Fibroblast of peridontal ligament (primary cell): ENCODE results near the gene NAT9.
A peak's percentile ranks its signal among the peaks of the same experiment; 100 is the strongest.

Experiments used
- DNase-seq: peaks from one replicate; pipeline ENCODE4 v3.0.0-alpha.2; 2010; ENCODE audit errors: extremely low read depth

Gene NAT9

DNA sequence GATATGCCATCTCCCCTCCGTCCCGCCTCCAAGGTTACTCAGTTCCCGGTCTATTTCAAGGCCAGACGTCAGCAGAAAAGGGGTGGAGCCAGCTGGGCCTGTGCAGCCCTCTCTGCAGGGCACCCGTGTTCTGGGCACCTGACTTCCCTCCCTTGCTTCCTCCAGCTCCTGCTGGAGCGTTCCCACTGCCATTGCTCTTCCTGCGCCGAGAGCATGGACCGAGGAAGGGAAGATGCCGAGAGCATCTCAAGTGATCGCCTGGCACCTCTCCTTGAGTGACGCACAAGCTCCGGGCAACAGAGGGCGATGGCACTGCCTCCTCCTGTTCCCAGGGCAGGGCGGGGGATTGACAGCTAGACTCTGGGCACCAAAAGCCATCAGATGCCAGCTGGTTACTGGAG lies 29.4 kb upstream of the NAT9 start:
- DNase-seq: no peak

DNA sequence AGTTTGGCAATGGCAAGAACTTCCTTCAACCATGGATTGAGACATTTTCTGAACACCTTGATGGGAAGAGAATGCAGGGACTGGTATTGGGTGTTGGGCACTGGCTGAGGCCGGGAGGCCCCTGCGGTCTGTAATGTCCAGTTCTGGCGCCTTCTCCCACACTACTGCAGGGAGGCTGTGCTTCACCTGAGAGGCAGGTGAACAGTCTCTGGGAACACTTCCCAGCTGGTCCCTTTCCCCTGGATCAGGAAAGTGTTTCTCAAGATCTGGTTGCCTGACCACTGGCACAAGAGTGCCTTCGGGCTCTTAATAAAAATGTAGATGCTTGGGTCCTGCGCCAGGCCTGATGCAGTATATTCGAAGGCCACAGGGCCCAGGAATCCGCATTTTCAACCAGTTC lies 28.5 kb upstream of the NAT9 start:
- no peak for DNase-seq

DNA sequence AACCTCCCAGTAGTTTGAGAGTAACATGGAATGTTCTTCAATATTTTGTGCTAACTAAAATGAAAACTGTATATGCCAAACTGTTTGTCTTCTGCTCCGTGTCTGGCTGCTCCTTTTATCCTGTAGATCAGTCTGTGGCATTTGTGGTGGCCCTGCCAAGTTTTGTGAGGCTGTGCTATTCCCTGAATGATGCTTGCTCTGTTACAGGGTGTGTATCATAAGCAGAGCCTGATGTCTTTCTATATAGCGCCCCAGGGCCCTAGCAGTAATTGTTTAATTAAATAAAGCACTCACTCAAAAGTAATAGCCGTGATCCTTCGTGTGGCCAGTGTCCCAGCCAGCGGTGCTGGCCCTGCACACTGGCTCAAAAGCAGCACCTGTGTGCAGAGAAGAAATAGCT lies 27.8 kb upstream of the NAT9 start:
- no peak for DNase-seq

DNA sequence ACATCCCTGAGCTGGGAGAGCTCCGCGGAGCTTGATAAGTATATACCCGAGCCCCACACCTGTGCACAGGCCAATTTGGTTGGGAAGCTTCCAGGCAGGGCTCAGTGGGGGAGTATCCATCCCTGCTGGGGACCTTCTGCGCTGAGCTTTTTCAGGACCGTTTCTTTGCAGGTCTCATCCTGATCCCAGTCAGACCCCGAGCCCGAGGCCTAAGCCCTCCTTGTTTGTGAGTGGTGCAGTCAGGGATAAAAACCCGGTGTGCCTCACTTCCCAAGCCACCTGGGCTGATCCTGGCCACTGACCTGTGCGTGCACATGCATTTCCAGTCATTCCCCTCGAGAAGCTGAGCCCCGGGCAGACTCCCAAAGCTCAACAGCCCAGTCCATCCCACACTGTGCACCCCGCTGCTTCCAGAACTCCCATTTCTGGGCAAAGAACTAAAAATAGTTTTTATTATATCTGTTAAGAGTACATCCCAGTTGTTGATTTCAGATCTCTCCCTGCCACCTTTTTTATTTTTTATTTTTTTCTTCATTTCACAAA lies 27.3 kb upstream of the NAT9 start:
- DNase-seq: no peak

DNA sequence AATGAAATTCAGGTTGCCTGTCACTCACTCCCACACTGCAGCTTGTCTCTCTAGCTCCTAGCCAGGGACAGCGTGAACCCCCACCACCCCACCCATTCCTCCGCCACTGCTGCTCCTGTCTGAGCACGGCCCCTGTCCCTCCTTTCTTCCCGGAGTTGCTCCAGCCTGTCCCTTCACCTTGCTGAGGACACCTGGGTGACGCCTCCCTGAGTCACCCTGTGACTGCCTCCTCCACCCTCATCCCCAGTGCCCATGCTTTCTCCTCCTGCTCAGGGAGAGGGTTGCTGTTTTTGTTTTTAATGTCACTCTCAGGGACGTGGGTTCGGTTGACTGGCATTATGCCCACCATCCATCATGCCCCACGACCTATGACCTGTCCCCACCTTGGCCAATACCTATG lies 25.8 kb upstream of the NAT9 start:
- DNase-seq: no peak

DNA sequence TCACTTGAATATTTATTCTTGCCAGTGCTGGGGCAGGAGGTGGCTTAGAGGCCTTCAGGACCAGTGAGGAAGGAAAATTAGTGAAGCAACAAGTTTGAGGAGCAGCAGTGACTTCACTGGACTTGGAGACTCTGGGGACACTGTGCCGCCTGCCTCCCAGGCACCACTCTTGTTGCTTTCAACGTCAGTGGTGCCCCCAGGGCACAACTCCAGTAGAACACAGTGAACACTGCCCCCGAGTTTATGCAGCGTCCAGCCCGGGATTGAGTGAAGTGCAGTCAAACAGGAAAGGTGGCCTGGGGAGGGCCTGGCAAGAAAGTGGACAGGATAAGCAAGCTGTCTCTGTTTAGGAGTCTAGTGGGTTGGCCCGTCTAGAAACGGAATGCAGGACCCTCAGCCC lies 24.4 kb upstream of the NAT9 start:
- no peak for DNase-seq

DNA sequence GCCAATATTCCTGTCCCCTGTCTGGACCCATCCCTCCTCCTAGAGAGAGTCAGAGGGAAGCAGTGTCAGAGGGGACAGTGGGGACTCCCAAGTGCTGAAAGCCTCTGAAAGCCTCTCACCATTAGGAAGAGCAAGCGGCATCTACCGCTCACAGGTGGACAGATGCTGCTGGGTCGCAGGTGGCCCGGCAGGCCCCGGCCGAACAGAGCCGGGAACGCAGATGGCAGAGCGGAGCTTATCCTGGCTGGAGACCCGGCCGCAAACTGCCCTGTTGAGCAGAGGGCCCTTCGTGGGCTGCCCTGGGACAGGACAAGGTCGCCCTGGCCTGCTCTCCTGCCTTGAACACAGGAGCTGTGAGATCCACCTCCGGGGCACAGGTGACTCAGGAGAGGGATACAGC lies 23.0 kb upstream of the NAT9 start:
- DNase-seq: no peak

DNA sequence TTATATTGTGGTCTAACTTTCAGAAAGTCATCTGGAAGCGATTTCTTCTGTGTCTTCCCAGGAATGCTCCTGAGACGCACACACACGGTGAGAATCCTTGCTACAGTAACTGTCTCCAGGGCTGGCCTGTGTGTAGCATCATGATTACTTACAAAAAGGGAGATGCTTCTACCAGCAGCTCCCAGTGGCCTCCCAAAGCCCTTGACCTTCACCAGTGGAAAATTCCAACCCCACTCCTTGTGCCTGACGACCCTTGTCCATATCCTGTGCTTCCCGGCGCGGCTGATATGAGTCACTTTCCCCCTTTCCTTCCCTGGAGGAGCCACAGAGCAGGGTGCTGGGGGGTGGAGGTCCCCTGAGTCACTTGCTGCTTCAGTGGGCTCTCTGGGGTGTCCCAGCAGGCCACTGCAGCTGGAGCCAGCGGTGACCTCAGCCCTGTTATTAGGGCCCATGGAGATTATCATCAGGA lies 22.1 kb upstream of the NAT9 start:
- DNase-seq: peak; percentile 8

DNA sequence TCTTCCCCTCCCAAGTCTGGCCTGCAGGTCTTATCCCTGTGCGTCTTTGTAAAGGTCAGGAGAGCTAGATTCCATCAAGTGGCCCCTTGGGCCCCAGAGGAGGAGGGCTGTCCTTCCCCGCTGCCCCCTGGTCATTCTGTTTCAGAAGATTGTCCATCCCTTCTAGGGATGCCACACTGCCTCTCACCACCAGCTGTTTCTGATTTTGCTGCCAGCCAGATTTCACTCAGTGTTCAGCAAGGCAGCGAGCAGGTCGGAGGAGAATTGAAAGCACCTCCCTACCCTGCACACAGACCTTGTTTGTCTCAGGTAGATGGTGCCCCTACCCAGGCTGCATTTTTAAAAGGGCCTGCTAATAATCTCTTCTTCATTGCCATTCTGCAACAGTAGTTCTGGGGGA lies 21.7 kb upstream of the NAT9 start:
- DNase-seq: no peak

DNA sequence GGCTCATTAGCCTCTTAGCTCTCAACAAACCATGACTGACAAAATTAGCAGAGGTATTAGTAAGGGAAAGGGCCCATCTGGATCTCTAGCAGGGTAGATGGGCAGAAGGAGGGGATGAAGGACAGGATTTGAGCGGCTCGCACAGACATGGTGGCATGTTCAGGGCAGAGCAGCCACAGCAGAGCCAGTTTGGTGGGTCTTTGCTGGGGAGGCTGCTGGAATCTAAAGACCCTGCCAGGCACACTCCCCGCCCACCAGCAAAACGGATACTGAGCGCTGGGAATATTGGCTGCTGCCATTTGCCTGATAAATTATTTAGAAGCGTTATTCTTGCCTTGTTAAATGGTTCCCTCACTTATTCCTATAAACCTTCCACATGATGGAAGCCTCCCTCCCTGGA lies 20.7 kb upstream of the NAT9 start:
- no peak for DNase-seq

DNA sequence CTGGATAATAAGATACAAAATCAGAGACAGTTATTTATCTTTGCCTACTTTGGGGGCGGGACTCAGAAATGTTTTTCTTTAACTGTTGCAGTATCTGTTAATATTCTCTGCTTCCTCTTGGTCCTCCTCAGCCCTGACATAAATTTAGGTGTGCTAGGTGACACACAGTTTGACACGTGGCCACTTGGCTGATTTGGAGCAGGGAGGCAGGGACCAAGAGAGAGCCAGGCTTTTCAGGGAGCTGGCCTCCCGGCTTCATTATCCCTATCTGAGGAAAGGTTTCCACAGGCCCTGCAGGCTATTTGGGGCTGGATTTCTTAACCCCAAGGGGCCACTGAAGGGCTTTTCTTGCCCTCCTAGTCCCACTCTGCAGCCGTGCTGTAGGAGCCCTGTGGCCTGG lies 20.1 kb upstream of the NAT9 start:
- DNase-seq: no peak

DNA sequence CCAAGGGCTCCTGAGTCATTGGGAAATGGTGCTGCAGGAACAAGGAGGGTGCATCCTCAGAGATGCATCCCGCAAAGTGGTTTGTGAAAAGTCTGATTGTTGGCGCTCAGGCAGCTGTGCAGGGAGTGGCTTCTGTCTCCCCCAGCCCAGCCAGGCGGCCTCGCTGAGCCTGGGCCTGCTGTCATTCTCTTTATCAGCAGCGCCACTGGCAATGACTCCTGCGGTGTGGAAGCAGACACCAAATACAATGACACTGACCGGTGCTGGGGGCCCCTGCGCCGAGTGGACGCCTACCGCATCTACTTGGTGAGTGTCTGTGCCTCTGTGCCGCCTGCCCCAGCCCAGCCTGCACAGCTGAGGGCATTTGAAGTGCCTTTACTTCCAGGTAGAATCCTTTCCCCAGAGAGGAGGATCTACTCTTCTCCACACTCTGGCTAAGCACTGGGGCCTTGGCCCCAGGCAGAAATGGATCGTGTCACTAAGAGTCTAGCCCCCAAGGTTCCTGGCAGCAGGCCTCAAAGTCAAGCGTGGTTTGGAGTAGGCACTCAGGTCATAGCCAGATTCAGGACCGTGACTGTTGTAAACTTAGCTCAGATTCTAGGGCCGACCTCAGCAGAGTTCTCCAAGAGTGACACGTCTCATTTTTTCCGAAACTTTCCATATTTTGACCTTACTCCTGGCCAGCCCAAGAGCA lies 19.3 kb upstream of the NAT9 start:
- DNase-seq: no peak

DNA sequence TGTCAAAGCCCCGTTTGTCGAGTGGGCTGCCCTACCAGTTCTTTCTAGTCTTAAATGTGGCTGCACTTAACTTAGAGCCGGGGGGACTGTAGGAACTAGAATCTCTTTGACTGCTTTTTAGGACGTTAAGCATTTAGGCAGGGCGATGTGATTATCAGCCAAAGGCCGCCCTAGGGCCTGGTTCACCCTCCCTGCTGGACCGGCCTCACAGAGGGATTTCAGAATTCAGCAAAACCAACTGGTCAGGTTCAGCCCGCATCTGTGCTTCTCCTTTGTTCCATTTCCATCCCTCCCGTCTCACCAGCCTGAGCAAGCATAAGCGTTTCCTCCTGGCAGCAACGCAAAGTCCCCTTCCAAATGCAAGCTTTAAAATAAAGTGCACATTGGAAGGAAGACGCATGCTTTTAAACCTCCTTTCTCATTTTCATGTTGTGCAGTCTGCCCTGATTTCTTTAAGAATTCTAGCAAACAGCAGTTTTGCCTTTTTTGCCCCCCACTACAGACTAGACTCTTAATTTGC lies 16.5 kb upstream of the NAT9 start:
- DNase-seq: no peak

DNA sequence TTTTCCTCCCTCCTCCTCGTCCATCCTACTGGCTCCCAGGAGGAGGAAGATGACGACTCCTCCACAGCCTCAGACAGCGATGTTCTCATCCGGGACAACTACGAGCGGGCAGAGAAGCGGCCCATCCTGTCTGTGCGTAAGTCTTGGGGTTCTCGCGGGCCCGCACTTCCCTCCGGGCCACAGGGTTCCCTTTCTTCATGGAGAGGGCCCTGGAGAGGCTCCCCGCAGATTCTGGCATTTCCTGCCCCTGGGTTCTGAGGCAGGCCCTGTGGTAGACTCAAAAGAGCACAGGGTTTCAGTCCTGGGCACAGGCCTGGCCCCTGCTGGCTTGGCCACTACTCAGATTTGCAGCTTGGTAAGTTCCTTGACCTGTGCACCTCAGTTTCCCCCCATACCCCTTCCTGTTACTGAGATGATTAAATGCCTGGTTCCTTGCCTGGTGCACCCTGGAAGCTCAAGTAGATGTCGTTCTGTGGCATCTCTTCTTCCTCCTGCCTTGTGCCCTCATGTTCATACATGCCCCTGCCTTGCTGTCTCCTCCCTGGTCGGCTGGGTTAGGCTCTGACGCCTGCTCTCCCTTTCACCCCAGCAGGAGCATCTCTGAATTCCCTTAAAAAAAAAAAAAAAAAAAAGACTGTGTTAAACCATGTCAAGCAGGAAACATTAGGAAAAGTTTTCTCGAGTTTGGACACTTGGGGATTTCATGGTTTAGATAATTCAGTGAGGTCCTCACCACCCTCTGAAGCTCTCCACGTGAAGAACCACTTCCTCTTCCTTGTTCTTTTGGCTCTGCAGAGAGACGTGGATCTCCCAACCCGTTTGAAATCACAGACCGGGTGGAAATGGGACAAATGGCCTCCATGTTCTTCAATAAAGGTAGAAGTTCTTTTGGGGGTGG lies 14.3 kb upstream of the NAT9 start:
- DNase-seq: no peak

DNA sequence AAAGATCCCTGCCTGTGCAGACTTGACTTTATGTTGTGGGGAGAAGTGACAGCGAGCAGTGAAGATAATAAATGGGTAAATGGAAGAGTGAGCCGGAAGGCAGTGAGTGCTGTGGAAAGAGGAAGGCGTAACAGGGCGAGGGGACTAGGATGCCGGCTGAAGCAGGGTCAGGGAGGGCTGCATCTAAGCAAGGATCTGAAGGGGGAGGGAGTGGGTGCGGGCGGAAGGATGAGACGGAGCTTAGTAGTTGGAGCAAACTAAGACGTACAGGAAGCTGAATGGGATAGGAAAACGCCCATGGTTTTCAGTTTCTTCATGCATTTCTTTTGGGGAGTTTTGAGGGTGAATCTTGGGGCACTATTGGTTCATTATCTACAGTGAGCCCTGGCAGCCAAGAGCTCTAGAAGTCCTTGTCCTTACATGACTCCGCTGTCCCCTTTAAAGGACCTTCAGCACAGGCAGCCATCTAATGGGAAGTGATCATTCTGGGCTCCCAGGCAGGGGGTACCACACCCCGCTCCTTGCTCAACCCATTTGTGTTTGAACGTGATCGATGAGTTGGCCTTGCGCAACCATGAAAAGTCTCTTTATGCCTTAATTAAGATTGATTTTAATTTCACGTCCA lies 10.4 kb upstream of the NAT9 start:
- no peak for DNase-seq

DNA sequence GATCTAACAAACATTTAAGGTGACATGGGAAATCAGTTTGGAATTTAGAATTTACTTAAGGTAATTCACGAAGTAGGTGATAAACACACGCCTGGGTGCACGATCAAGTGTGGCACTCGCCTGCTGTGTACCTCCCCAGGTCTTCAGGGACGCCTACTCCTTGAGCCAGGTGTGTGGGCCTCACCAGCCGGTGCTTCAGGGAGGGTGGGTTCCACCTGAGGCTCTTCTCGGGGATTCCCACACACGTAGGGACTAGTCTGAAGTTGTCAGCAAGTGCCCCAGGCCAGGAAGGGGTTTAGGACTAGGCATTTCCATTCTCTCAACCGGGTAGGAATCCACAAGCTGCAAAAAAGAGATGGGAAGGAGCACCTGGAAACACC lies 9.8 kb upstream of the NAT9 start:
- no peak for DNase-seq

DNA sequence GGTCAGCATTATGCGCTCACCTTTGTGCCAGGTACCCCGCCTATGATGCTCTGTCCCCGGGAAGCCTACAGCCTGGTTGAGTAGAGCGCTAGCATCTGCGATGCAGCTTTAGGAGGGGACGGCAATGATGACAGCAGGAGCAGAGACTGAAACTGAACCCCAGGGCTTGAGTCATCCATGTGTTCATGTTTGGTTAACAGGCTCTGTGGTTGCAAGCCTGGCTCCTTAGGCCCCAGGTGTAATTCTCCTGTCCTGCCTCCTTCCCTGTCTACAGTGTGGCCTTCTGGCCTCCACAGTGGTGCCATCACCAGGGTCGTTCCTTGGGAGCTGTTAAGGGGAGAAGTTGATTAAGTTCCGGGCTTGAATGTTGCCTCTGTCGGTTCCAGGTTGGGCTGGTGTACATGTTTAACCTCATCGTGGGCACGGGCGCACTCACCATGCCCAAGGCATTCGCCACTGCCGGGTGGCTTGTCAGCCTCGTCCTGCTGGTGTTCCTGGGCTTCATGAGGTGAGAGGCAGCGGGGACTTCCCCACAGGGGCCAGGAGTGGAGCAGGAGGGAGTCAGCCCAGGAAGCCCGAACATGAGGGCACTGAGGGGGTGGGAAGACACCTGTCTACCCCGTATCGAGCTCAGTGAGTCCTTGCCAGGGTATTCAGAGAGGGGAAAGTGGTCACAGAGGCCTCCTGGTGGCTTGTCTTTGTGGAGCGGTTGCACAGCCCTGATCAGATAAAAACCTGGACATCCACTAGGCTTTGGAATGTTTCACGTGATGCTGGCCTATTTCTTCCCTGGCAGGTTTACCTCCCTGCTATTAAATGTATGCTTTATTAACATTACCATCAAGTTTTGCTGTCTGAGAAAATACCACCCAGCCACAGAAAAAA lies 9.2 kb upstream of the NAT9 start:
- DNase-seq: no peak

DNA sequence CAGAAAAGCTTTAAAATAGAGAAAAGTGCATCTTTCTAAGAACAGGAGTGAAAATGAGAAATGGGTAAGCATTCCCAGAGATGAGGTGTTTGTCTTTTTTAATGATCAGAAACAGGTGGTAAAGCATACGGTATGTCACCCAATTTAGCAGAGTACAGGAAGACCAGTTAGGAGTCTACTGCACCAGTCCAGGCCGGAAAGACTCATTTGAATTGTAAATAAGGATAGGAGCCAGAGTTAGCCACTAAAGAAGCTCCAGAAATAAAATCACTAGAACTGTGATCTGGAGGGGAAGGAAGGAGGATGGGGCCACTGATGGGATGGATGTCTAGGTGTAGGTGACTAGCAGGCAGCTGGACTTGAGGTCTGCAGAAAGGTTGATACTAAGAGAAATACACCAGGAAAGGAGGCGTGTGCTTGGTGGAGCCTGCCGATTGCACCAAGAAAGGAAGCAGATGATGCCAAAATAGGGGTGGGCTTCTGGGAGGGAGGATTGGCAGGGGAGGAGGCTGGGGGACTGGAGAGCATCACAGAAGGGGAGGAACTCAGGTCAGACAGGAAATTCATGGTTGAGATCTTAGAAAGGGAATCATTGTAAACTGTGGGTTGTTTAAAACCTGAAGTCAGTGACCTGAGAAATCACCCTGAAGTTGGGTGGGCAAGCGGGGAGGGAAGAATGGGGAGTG lies 8.1 kb upstream of the NAT9 start:
- DNase-seq: no peak

DNA sequence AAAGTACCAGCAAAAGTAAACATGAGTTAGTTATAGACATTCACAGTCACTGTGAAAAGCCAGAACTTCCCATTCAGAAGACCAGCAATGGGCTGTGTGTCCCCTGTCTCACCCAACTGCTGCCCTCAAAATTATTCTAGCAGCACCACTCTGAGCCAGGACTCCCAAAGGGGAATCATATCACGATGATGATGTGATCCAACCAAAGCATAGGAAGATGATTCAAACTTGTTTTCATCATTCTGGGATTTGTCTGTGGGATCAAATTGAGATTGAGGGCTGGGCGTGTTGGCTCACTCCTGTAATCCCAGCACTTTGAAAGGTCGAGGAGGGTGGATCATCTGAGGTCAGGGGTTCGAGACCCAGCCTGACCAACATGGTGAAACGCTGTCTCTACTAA lies 6.4 kb upstream of the NAT9 start:
- DNase-seq: no peak

DNA sequence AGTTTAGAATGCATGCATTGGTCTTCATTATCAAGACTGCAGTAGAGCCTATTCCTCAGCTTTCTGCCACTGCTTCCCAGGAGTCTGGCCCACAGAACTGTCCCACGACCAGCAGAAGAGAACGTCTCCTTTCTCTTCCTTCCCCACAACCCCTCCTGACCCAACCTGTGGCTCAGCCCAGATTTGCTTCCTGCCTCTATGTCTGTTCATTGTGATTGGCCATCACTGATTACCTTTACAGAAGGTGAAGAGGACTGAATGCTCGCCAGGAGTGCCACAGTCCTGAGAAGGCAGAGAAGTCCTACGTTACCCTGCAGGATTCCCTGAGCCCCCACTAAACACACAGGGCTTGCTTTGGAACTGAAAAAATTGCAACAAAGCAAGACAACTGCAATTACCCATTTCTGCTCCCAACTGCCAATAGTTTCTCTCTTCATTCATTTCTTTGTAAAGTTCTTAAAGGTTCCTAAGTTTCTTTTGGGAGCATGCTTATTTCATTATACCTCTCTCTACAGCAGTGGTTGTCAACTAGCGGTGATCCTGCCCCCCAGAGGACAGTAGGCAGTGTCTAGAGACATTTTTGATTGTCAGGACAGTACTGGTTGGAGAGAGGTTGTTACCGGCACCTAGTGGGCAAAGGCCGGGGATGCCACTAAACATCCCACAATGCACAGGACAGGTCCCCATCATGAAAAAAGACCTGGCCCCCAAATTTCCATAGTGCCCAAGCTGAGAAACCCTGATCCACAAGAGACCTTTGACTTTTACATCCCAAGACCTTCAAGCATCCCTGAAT lies 4.5 kb upstream of the NAT9 start:
- no peak for DNase-seq
